PC-3 (cell line): ENCODE results near the gene CACHD1. TPM values are rescaled to one million over a fixed set of nuclear protein-coding genes. Genes with fewer than 3 reads are reported as not detected.

Experiments used
- ATAC-seq: fragments of 200-7000 bp; cut with Tn5 transposase; 2 replicates; pipeline ENCODE4 v1.9.1; 2020; ENCODE audit warnings: mild to moderate bottlenecking, moderate library complexity
- BruUV-seq: library from RNA; stranded (reverse); fragments of 400-500 nt; replicated peaks from 2 replicates; lab custom pipeline; 2021; lab: Mats Ljungman, UMichigan
- CTCF ChIA-PET: fragments of 300-600 bp; sonication (Branson Sonifier 250); formaldehyde crosslinking; loops from one replicate; lab custom pipeline; 2022; ENCODE audit warnings: antibody characterized with exemption; lab: Charles Lee
- POLR2A ChIA-PET: fragments of 300-600 bp; sonication (Branson Sonifier 250); formaldehyde crosslinking; loops from one replicate; lab custom pipeline; 2022; ENCODE audit warnings: antibody characterized with exemption; ENCODE audit not compliant: unreplicated experiment; lab: Charles Lee
- DNase-seq: peaks from one replicate; pipeline ENCODE4 v3.0.0-alpha.2; 2015
- H2AFZ ChIP-seq: fragments of 300-600 bp; sonication (generic); 2 replicates; pipeline ENCODE4 v1.6.0; 2016; ENCODE audit warnings: antibody characterized with exemption, low read length
- H3F3A ChIP-seq: fragments of 300-600 bp; sonication (generic); one replicate; pipeline ENCODE4 v1.6.0; 2017; ENCODE audit warnings: antibody characterized with exemption, low read length, control low read depth, mild to moderate bottlenecking; ENCODE audit not compliant: unreplicated experiment
- H3K27ac ChIP-seq: fragments of 300-600 bp; sonication (generic); 2 replicates; pipeline ENCODE4 v1.5.1; 2016; ENCODE audit warnings: mild to moderate bottlenecking, low read length
- H3K27me3 ChIP-seq: fragments of 300-600 bp; sonication (generic); 2 replicates; pipeline ENCODE4 v1.6.1; 2016; ENCODE audit warnings: low read length, mixed read lengths
- H3K36me3 ChIP-seq: fragments of 300-600 bp; sonication (generic); 2 replicates; pipeline ENCODE4 v1.6.1; 2016; ENCODE audit warnings: low read depth, mixed run types, low read length, mixed read lengths
- H3K4me1 ChIP-seq: fragments of 300-600 bp; sonication (generic); 2 replicates; pipeline ENCODE4 v1.5.1; 2016; ENCODE audit warnings: low read length; ENCODE audit not compliant: insufficient read depth
- H3K4me2 ChIP-seq: fragments of 300-600 bp; sonication (generic); 2 replicates; pipeline ENCODE4 v1.6.0; 2016; ENCODE audit warnings: low read length
- H3K4me3 ChIP-seq: fragments of 300-600 bp; sonication (generic); 2 replicates; pipeline ENCODE4 v1.5.1; 2016; ENCODE audit warnings: mild to moderate bottlenecking, low read length, mixed read lengths
- H3K79me2 ChIP-seq: fragments of 300-600 bp; sonication (generic); 2 replicates; pipeline ENCODE4 v1.6.1; 2017; ENCODE audit warnings: low read length, mixed read lengths
- H3K9ac ChIP-seq: fragments of 300-600 bp; sonication (generic); 2 replicates; pipeline ENCODE4 v1.6.0; 2016; ENCODE audit warnings: mild to moderate bottlenecking, low read length
- H3K9me2 ChIP-seq: fragments of 300-600 bp; sonication (generic); replicated peaks from 2 replicates; pipeline ENCODE4 v1.6.1; 2016; ENCODE audit warnings: mixed run types, low read length, mixed read lengths
- H3K9me3 ChIP-seq: fragments of 300-600 bp; sonication (generic); 2 replicates; pipeline ENCODE4 v1.6.1; 2016; ENCODE audit warnings: low read length, mixed read lengths
- H4K20me1 ChIP-seq: fragments of 300-600 bp; sonication (generic); 2 replicates; pipeline ENCODE4 v1.6.1; 2016; ENCODE audit warnings: low read length, mixed read lengths
- CTCF ChIP-seq: fragments of 300-600 bp; sonication (generic); conservative IDR thresholded peaks from 2 replicates; pipeline ENCODE4 v1.5.1; 2017; ENCODE audit warnings: antibody characterized with exemption, low read depth, mild to moderate bottlenecking, low read length
- EZH2 ChIP-seq: fragments of 300-600 bp; sonication (generic); IDR thresholded peaks from one replicate; pipeline ENCODE4 v1.6.1; 2017; ENCODE audit warnings: antibody characterized with exemption, mild to moderate bottlenecking, low read length; ENCODE audit not compliant: unreplicated experiment
- EZH2phosphoT487 ChIP-seq: fragments of 300-600 bp; sonication (generic); IDR thresholded peaks from 2 replicates; pipeline ENCODE4 v1.6.1; 2018; ENCODE audit warnings: mild to moderate bottlenecking, antibody characterized with exemption, low read length, borderline replicate concordance
- intact Hi-C: fragments of 100-400 bp; cut with micrococcal nuclease; formaldehyde crosslinking; loops from 2 replicates; pipeline ENCODE4 v1.9.0; 2023
- total RNA-seq: library from RNA; depleted of rRNA; stranded (reverse); fragments of >200 nt; gene quantifications from 2 replicates; pipeline ENCODE4 v1.2.3, GENCODE V29; 2014

The CACHD1 gene
- total RNA-seq, 1 experiment from 2014 or later: 6.6 TPM

DNA sequence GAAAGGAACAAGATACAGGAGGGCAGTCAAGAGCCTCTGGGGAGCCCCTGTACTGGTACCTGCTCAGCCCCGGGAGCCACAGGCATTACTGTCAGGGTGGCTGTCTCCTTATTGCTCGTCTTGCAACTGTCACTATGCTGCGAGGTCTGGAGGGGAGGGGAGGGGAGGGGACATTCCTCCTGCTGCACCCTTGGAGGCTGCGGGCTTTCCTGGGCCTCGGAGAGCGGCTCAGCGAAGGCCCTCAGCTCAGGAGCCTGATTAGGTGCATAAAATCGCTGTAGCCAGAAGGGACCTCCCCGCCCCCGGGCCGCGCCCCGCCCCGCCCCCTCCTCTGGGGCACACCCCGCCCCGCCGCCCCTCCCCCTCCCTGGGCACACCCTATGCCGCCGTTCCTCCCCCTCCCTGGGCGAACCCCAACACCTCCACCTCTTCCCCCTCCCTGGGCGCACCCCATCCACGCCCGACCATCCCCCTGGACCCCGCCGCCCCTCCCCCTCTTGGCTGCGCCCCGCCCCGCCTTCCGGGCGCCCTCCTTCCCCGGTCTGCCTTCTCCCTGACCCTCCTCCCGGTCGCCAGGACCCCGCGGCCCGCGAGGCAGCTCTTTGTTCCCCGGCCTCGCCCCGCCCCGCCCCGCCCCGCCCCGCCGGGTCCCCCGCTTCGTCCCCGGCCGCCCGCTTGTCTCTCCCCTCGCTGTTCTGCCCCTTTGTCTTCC is 35.5 kb downstream of the CACHD1 start:
- H3K4me1 ChIP-seq: peaks cover 8% of the 10 kb centered on the region; the same call in 1 of the 2 replicates
- CTCF ChIA-PET: no interaction called here
- H3K36me3 ChIP-seq: no peaks in the 10 kb centered on the region
- DNase-seq: no peak
- no peaks in the 10 kb centered on the region for H3F3A ChIP-seq
- no peaks in the 10 kb centered on the region for H3K27me3 ChIP-seq
- H3K27ac ChIP-seq: no peak overlapping the region
- BruUV-seq: no TSS peak
- POLR2A ChIA-PET: interaction anchor here (0.6 kb wide), 1 partner anchor 22 kb away, joined by 4 read pairs; no protein-coding TSS in a partner anchor
- TF ChIP-seq EZH2 (no peak), EZH2phosphoT487 (no peak), CTCF (no peak)
- no peaks in the 10 kb centered on the region for H3K79me2 ChIP-seq
- no peaks in the 10 kb centered on the region for H3K9me3 ChIP-seq
- intact Hi-C loops: no loop called here
- no peaks in the 10 kb centered on the region for H3K9me2 ChIP-seq
- no peak overlapping the region for H3K4me2 ChIP-seq
- H3K9ac ChIP-seq: no peak overlapping the region
- H3K4me3 ChIP-seq: no peak overlapping the region
- H4K20me1 ChIP-seq: no peaks in the 10 kb centered on the region
- no peak overlapping the region for H2AFZ ChIP-seq
- ATAC-seq: no peak

GRCh38 chr1:64505944-64506655 is 36.2 kb downstream of the CACHD1 start:
- H3K4me2 ChIP-seq: no peak overlapping the region
- CTCF ChIA-PET: no interaction called here
- TF ChIP-seq EZH2 (no peak), EZH2phosphoT487 (no peak), CTCF (no peak)

More at GRCh38 chr1:64505944-64506655, 36.2 kb downstream of the CACHD1 start:
- Histone ChIP-seq H2AFZ (no peak overlapping the region), H3F3A (no peaks in the 10 kb centered on the region), H3K4me1 (peaks cover 8% of the 10 kb centered on the region; the same call in 1 of the 2 replicates), H3K9ac (no peak overlapping the region), H3K36me3 (no peaks in the 10 kb centered on the region), H3K9me3 (no peaks in the 10 kb centered on the region), H3K27ac (no peak overlapping the region), H3K79me2 (no peaks in the 10 kb centered on the region), H4K20me1 (no peaks in the 10 kb centered on the region), H3K27me3 (no peaks in the 10 kb centered on the region), H3K4me3 (no peak overlapping the region), H3K9me2 (no peaks in the 10 kb centered on the region)
- no TSS peak for BruUV-seq
- POLR2A ChIA-PET: interaction anchor here (0.6 kb wide), 1 partner anchor 23 kb away, joined by 4 read pairs; no protein-coding TSS in a partner anchor
- ATAC-seq (peak; percentile 38; the same call in 1 of the 2 replicates), DNase-seq (peak; percentile 54)
- intact Hi-C loops: no loop called here
